AG09319 (cell line): ENCODE measurements around the gene PRKAR1A.

Experiments used
- DNase-seq: peaks from one replicate; pipeline ENCODE4 v3.0.0-alpha.2; 2010; ENCODE audit warnings: low read depth; ENCODE audit errors: extremely low read depth
- CTCF ChIP-seq: IDR thresholded peaks from 2 replicates; pipeline ENCODE4 v1.5.1; 2011; ENCODE audit warnings: low read depth, mild to moderate bottlenecking, inconsistent platforms, low read length, moderate library complexity

The PRKAR1A gene

DNA sequence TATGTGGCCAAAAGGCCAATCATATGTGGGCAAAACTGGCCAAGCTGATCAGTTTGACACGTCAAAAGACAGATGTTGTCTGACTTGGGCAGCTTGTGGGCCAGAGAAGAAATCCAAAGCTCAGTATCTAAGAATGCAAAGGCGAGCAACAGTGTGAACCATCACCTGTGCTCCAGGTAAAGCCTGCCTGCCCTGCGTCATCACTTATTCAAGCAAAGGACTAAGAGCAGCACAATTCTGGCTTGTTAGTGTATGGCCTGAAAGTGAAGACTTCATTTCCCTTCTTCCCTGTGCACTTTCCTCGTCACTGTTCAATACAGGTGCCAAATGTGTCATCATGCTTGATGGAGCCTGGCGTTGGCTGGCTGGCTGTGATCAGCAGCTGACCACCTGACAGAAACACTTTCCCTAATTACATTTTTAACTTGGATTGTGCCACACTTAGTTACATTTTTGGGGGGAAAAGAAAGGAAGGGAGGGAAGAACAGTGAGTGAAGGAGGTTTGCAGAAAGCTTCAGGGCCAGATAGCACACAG lies 84.2 kb downstream of the PRKAR1A start:
- DNase-seq = no peak
- TF ChIP-seq CTCF = no peak

GRCh38 chr17:68598074-68598473 lies 85.8 kb downstream of the PRKAR1A start:
- no peak for DNase-seq
- no peak for TF ChIP-seq CTCF

DNA sequence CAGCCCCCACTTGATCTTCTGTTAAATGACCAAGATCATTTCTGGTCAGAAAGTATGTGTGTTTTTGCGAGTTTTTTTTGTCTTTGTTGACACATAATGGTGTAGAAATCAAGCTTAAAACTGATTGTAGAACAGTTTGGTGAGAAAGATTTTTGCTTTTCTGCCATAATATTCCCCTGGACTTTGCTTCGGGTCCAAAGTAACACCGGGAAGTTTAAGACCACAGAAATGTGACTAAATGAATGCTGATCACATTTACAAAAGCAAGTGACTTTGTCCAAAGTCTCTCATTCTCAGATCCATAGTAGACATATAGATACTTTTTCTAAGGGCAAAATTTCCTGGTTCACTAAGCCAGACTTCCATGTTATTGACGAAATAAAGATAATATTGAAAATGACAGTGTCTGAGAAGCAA lies 86.3 kb downstream of the PRKAR1A start:
- no peak for TF ChIP-seq CTCF
- no peak for DNase-seq

DNA sequence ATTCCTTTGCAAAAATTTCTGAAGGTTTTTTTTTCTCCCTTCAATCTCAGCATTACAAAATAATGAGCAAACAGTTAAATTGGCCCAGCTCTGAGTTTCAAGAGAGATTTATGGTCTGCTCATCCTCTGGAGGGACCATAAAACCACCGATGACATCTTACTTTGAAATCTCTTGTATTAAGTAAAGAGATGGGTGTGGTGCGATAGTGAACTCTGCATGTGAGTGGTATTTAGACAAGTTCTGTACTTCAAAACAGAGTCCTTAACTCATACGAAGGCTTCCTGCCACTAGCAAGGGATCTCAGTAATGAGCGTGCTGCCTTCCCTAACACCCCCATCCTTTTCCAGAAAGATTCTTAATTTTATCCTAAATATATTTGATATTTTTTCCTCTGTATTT lies 86.9 kb downstream of the PRKAR1A start:
- DNase-seq = no peak
- no peak for TF ChIP-seq CTCF

DNA sequence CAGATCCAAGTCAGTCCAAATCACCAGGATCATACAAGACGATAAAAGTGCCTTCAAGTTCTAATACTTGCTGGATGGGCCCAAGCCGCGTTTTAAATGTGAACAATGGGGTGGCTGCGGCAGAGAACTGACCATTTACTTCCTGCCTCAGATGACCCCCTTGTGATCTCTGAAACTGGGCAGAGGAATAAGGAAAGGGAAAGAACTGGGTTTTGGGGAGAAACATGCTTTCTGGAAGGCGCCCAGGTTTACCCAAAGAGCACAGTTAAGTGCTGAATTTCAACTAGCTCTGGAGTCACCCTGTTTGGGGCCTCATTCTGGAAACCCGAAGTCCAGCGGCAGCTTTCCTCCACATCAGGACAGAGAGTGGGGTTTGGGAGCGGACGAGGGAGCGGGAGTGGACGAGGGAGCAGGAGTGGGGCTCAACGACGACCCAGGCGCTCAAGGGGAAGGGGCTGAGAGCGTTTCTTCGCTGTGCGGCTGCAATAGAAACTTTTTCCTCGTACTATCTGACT lies 87.4 kb downstream of the PRKAR1A start:
- no peak for DNase-seq
- TF ChIP-seq CTCF = no peak

DNA sequence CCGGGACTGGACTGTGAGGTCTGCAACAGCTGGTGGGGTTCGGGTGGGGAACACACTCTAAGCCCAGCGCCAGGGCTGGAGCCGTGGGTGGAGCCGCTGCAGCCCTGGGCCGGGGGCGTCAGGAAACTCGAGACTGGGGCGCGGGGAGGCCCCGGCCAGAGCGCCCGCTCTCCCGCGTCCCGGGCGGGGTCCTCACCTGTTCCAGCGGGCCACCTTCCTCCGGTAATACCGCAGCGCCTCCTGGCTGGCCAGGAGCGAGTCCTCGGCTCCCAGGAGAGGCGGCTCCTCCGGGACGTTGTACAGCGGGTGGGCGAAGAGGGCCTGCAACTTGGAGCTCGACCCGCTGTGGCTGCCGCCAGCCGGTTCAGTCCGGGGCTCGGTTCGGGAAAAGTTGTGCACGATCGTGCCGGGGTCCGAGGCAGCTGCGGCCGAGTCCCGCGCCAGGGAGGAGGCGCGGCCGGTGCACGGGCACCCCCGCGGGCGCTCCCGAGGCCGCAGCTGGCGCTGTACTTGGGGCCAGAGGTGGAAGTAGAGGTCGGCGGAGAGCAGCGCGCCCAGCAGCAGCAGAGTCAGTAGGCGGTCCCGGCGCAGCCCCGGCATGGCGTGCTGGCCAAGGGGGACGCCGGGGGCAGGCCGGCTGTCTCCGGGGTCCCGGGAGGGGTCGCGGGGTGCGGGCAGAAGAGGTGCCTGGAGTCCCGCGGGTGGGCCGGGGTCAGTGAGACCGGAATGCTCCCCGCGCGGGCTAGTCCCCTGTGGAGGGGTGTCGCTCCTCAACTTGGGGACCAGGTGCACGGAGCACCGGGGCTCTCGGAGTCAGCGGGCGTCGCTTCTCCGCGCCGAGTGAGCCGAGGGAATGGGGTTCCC lies 88.1 kb downstream of the PRKAR1A start:
- TF ChIP-seq CTCF = peak; percentile 19
- no peak for DNase-seq
